Skin epidermis (tissue), 12 donors: ENCODE data around the gene IPCEF1.

Experiments used
- H3K27ac ChIP-seq, 21 experiments: fragments of 200-600 bp; sonication (generic) in 11 of 21; one replicate each; pipeline ENCODE4 v1.5.0; 2020; ENCODE audit warnings: mild to moderate bottlenecking in 3 of 21, inconsistent platforms in 2 of 21, moderate library complexity in 2 of 21
- H3K4me3 ChIP-seq, 7 experiments: fragments of 200-600 bp; sonication (generic) in 2 of 7; one replicate each; pipeline ENCODE4 v1.5.0; 2020; ENCODE audit warnings: inconsistent platforms in 2 of 7, mild to moderate bottlenecking in 2 of 7, moderate library complexity in 1 of 7

The IPCEF1 gene, protein sequence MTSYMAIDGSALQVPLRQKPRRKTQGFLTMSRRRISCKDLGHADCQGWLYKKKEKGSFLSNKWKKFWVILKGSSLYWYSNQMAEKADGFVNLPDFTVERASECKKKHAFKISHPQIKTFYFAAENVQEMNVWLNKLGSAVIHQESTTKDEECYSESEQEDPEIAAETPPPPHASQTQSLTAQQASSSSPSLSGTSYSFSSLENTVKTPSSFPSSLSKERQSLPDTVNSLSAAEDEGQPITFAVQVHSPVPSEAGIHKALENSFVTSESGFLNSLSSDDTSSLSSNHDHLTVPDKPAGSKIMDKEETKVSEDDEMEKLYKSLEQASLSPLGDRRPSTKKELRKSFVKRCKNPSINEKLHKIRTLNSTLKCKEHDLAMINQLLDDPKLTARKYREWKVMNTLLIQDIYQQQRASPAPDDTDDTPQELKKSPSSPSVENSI

DNA sequence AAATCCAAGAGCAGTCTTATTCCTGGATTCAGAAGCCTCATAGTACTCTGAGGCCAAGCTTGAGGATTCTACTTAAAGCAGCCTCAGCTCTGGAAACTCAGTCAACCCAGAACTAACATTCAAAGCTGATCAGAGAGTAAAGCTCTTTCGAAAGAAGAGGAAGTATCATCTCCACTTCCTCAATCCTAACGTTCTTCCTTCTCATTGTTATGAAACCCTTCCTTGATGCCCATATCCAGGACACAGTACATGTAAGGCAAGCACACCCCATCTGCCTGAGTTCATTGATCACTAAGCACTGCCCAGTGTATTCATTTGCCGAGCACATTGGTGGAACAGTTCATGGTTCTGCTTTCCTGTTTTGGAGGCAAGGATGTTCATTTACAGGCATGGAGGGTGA is at the start of gene IPCEF1:
Gene IPCEF1, minus strand, starts transcription at position 114 of the 400 bp plus-strand sequence. CDS start 90,856 bp downstream, outside the sequence.
- Histone ChIP-seq H3K4me3 (no peak within 1 kb of the TSS), H3K27ac (peak within 1 kb of the TSS in 5 of 21 experiments; percentile 9 to 67 (median 31))

DNA sequence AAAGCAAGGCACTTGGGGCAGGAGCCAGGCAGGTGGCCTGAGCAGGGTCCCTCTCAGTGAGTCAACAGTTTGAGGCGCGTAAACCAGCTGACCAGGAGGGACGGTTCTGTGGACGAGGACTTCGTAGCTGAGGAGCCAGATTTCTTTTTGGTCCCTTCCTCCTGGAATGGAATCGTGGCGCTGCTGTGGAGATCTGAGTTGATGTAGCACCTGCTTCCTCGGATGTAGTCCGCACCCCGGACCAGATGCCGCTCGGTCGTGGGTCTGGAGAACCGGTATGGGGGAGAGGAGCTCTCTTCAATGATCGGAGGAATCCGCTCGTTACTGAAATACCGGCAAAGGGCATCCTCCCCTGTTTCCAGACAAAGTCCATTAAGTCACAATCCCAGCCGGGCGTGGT is 49.7 kb upstream of the IPCEF1 start:
- Histone ChIP-seq H3K4me3 (no peak overlapping the region), H3K27ac (no peak overlapping the region)

DNA sequence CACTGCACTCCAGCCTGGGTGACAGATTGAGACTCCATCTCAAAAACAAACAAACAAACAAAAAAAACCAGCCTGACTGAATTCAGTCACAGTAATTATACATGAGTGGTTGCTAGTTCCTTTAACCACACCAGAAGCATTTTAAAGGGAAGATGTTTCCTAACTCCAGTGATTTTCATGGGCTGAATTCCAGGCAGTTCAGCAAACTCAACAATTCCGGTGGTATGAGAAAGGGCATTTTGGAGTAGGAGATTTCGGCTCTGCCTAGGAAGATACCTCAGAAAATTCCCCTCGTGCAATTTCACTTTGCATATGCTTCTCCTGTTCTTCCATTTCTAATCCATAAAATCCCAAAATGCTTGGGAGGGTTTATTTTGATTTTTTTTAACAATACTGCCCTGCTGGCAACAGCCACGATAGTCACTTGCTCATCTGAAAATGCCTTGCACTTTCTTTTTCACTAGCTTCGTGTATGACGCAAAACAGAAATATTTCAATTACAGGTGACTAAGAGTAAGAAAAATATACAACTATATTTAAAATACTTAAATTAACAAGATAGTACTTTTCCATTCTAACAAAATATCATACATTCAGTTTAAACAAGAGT is 48.3 kb upstream of the IPCEF1 start:
- H3K4me3 ChIP-seq = no peak overlapping the region
- H3K27ac ChIP-seq = no peak overlapping the region

DNA sequence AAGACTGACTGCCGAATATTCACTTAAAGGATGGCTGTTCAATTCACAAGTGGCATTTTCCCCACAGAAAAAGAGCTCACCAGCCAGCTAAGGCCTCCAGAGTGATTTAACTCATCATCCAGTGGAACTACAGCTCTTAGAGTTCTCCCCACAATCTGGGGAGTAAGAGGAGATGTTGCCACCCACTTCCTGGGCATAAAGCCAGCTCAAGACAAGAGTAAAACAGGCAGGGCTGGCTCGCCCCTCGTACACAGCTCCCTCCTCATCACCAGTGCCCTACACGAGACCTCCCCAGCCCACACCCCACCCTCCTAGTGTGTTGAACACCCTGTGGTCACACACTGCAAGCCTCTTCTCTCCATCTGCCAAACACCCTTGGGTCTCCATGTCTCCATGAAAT is 47.2 kb upstream of the IPCEF1 start:
- Histone ChIP-seq H3K27ac (peak overlapping the region in 5 of 21 experiments; percentile 13 to 41 (median 18)), H3K4me3 (no peak overlapping the region)

DNA sequence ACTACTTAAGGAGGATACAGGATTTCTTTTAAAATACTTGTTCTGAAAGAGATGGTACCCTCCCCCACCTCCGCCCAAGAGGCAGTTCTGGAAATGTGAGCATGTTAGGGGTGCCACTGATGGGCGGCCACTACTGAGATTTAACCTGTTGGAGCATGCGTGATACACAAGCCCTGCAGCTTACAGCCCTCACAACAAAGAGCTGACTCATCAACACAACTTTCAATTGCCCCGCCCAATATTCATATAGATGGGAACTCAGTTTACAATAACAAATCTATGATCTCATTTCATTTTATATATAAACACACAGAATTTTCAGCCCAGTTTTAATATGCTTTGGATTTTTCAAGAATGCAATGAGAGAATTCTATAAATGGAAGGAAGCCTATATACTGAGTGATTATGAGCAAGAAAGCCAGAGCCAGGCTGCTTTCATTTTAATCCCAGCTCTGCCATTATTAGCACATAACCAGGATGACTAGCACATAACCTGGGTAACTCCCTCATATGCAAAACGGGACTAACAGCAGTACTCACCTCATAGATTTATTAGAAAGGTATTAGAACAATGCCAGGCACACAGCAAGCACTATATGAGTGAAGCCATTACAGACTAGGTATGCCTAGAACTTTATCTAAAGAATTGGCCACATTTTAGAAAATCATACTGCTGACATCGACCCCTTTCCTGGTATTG is 45.6 kb upstream of the IPCEF1 start:
- Histone ChIP-seq H3K27ac (peak overlapping the region in 1 of 21 experiments; percentile 37), H3K4me3 (no peak overlapping the region)

DNA sequence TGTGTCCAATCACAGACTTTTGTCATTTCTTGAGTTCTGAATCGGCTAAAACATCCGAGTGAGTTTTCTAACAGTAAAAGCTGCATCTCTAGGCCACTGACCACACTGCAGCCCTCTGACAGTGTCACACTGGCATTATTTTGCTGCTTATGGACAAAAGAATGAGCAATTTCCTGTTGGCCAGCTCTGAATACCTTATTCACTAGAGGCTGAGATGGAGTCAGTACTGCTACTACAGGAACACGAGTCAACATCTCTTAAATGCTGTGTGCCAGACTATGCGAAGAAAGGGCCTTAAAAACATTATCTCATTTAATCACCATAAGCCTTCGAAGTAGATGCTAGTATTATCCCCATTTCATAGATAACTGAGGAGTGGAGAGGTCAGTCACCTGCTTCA is 42.5 kb upstream of the IPCEF1 start:
- Histone ChIP-seq H3K27ac (no peak overlapping the region), H3K4me3 (no peak overlapping the region)

DNA sequence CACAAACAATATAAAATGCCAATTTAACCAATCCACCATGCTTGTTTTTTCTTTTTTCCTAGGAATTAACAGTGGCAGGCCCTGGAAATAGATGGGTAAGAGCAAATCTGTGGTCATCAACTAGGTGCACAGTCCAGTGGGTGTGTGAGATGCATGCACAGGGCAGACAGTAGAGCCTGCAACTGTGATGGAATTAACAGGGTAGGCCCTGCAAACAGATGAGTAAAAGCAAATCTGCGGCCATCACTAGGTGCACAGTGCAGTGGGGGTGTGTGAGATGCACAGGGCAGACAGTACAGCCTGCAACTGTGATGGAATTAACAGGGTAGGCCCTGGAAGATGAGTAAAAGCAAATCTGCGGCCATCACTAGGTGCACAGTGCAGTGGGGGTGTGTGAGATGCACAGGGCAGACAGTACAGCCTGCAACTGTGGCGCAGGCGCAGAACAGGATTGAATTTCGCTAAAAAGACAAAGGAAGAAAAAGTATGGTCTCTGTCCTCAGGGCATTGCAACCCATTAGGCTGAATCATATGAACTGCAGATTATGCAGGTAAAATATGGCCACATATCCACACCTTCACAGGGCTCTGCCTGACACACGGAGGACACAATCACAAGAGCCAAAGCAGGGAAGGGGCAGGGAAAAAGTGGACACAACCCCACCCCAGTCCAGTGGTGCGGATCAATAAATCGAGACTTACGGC is 41.0 kb upstream of the IPCEF1 start:
- Histone ChIP-seq H3K27ac (no peak overlapping the region), H3K4me3 (no peak overlapping the region)

DNA sequence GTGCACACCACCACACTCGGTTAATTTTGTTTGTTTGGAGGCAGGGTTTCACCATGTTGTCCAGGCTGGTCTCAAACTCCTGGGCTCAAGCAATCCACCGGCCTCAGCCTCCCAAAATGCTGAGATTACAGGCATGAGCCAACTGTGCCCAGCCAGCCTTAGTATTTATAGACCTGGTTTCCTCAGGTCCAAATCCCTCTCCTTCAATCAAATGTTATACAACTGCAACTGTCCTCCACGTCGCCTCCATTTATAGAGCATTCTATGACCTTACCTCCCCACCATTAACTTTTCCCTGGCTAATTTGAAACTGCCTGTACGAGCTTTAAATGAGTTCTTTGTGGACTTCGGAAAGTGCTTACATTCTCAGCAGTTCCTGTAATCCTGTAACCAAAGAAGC is 39.3 kb upstream of the IPCEF1 start:
- no peak overlapping the region for H3K27ac ChIP-seq
- no peak overlapping the region for H3K4me3 ChIP-seq

DNA sequence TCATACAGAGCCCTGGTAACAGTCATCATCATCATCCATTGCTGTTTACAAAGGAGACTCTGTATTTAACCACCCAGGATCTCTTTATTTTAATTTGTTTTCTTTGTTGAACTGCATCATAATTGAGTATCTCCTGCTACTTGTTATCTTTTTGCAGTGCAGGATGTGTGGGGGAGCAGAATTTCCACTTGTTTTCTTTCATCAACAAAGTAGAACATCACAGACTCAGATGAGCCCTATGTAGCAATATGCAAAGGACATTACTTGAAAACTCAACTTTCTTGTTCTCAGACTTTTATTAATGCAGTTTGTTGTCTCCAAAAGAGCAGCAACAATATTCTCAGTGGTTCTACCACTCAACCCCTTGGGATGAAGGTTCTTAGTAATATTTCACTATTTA is 38.7 kb upstream of the IPCEF1 start:
- no peak overlapping the region for H3K4me3 ChIP-seq
- no peak overlapping the region for H3K27ac ChIP-seq

DNA sequence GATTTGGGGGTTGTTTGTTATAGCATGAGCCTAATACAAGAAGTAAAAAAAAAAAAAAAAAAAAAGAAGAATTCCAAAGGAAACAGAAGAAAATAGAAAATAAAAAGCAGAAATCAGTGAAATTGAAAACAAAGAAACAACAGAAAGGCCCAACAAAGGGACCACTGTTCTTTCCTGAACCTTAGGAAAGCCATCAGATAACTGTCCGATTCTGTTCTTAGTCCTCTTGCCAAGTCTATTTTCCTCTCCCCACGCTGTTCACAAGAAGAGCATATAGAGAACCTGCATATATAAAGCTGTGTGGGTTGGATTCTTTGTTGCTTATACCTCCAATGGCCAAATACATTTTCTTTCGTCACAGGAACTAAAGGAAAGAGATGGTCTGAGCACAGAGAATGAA is 38.0 kb upstream of the IPCEF1 start:
- Histone ChIP-seq H3K4me3 (no peak overlapping the region), H3K27ac (no peak overlapping the region)

DNA sequence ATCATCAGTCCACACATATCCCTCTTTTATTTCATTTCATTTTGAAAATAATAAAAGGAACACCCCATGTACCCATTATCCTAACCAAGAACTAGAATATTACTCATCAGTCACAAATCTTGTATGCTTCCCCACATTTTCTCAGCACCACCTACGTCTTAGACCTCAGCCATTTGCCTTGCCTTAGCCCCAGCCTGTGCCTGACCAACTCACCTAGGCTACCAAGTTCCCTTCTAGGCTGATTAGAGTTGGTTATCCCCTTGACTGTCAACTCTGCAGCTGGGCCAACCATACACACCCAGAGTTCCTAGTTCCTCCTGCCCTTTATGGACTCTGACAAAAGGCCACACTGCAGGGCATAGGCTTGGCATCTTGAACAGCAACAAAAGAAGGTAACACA is 33.4 kb upstream of the IPCEF1 start:
- Histone ChIP-seq H3K4me3 (no peak overlapping the region), H3K27ac (no peak overlapping the region)

DNA sequence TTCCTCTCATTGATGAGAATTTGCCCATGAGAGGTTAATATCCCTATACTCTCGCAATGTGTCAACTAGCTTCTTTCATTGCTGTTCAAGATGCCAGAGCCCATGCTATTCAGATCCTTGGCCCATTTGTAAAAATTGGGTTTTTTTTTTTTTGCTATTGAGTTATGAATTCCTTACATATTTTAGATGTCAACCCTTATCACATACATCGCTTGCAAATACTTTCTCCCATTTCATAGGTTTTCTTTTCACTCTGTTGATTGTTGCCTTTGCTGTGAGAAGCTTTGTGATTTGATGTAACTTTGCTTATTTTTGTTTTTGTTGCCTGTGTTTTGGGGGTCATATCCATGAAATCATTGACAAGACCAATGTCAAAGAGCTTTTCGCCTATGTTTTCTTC is 32.2 kb upstream of the IPCEF1 start:
- Histone ChIP-seq H3K4me3 (no peak overlapping the region), H3K27ac (no peak overlapping the region)

DNA sequence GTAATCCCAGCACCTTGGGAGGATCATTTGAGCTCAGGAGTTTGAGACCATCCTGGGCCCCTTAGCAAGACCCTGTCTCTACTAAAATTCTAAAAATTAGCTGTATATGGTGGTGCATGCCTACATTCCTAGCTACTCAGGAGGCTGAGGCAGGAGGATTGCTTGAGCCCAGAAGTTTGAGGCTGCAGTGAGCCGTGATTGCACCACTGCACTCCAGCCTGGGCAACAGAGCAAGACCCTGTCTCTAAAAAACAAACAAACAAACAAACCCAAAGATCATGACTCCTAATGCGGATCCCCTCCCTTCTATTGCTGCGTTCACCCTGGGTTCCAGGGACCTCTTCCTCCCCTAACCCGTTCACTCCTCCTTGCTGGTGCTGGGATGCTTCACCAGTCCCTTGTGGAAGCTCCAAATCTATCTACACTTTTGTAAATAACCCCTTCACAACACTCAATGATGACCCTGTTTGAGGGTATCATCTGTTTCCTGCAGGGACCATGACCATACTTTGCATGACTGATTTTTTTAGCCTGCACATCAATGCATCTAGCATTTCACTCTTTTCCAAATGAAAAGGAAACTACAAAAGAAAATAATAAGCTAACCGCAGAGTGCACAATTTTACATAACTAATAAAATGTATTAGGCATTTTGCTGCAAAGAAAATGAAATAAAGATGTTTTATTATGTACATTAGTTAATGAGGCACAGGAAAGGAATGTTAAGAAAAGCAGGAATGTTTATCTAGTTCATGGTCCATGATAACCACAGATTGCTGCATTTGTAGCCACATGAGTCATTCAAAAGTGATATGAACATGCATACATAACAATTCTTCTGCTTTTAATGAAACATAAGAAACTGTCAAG is 30.5 kb upstream of the IPCEF1 start:
- no peak overlapping the region for H3K4me3 ChIP-seq
- H3K27ac ChIP-seq = no peak overlapping the region

DNA sequence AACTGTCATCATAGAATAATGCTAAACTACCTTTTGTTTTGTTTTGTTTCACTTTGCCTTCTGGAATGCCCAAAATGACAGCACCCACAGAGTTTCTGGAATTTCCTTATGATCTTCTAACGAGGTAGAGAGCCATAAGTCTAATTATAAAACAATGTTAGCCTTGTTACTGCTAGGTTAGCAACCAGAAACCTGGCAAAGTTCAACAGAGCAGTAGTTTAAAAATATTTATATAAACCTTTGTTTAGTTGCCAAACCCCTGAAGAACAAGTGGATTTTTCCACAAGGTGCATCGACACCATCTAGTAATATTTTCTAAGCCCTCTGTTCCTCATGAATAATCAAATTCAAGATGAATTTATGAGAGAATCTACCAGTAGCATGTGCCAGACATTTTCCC is 27.6 kb upstream of the IPCEF1 start:
- peak overlapping the region in 2 of 21 experiments; percentile 5 to 25 for H3K27ac ChIP-seq
- H3K4me3 ChIP-seq = no peak overlapping the region

DNA sequence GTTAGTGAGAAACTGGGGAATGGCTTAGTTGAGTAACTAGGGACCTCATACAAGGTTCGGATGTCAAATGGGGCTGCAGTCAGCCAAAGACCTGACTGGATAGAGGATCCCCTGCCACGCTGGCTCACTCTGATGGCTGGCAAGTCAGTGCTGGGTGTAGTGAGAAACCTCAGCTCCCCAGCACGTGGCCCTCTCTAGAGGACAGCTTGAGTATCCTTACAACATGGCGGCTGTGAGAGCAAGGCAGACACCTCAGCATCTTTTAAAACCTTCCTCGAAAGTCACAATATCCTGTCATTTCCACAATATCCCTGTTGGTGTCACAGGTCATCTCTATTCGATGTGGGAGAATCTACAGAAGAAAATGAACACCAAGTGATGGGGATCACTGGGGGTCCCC is 26.7 kb upstream of the IPCEF1 start:
- Histone ChIP-seq H3K4me3 (no peak overlapping the region), H3K27ac (peak overlapping the region in 1 of 21 experiments; percentile 5)

DNA sequence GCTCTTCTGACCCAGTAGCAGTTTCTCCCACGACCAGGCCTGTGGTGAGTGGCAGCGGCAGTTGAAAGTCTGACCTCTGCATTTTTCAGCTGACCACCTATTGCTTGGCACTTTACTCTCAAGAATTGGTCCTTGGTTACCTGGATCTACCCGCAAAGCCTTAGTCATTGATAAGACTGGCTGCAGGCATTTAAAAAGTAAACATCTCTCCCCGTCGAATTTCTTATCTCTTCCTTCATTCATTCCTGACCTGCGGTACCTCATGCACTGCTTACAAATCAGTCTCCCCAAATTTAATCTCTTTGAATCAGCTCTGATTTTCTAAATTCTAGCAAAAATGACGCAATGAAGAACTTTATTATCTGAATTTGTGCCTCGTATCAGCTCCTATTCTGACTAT is 26.1 kb upstream of the IPCEF1 start:
- Histone ChIP-seq H3K4me3 (no peak overlapping the region), H3K27ac (no peak overlapping the region)

DNA sequence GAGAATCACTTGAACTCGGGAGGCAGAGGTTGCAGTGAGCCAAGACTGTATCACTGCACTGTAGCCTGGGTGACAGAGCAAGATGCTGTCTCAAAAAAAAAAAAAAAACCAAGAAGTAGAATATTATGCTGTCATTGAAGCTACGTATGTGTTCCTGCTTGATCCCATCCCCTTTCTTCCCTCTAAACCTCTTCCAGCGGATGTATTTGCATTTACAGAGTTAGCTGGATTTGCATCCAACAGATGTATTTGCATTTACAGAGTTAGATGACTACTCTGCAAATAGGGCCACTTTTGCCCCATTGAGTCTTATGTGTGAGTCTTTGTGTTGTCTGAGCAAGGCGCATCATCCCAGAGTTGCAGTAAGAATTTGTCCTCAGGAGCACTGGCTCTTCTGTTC is 24.9 kb upstream of the IPCEF1 start:
- Histone ChIP-seq H3K4me3 (no peak overlapping the region), H3K27ac (no peak overlapping the region)

DNA sequence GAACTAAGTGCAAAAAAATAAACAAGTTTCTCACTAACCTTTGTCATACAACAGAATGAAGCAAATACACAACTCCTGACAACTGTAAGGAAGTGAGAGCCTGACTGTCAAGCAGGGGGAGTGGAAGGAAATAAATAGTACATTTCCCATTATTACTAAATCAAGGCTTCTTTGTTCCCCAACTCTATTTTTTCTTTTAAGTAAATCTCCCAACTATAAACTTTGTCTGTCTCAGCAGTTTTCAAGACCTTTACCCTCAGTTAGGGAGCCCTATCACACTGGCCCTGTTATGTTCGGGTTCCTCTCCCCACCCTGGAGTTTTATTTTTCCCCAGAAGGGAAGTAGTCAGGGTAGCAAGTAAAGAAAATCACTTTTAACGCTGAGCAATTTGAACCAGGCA is 24.1 kb upstream of the IPCEF1 start:
- H3K4me3 ChIP-seq = no peak overlapping the region
- H3K27ac ChIP-seq = no peak overlapping the region

DNA sequence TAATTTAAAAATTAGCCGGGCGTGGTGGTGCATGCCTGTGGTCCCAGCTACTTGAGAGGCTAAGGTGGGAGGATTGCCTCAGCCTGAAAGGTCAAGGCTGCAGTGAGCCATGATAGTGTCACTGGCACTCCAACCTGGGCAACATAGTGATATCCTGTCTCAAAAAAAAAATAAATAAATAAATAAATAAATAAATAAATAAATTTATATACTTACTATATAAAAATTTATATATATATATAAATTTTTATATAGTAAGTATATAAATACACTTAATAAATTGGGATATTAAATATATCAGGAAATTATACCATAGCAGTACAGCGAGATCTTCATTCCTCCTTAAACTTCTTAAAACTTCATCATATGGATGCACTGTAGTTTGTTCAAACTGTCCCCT is 23.0 kb upstream of the IPCEF1 start:
- no peak overlapping the region for H3K27ac ChIP-seq
- H3K4me3 ChIP-seq = no peak overlapping the region
